ENCODE data around the gene IQCF5.
"Not testable (repeated sequence)": the region's sequence is repeated elsewhere in the genome, so short reads cannot be mapped to it uniquely, and the experiment has no call there.

The IQCF5 gene

DNA sequence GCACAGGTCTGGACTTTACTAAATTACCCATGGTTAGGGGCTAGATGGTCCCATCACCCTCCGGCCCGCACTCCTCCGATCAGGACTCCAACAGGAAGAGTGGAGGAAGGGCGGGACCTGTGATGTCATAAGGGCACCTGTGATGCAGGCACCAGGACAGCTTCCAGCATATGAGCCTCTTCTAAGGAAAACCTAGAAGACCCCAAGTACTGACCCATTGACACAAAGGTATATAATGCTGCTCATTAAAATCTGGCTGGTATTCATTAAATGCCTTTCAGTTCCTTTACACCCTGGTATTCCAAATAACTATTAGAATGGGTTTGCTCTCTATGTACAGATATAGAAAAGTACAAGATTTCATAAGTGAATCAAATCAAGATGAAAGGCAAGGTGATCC is at the start of gene IQCF5:
IQCF5 (minus strand) TSS at position 101 of the 400 bp plus-strand sequence; CDS start at position 31, 70 bp downstream.
- DNase-seq: no peak

- no peak for DNase-seq
Measured at GRCh38 chr3:51921081-51921578, 45.7 kb upstream of the IQCF5 start.

DNA sequence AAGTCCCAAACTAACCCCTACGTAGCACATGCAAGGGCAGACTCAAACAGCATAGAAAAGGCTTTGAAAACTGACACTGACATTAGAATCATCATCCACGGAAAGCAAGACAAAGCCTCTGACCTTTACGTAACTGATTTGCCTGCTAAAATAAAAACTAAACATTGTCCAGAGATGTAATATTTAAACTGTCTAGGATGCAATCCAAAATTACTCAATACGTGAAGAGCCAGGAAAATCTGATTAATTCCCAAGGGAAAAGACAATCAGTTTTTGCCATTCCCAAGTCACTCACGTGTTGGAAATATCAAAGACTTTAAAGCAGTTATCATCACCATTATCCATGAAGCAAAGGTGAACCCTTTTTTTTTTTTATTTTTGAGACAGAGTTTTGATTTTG is 41.0 kb upstream of the IQCF5 start:
- DNase-seq: no peak

- no peak for DNase-seq
Measured at GRCh38 chr3:51908026-51908425, 32.6 kb upstream of the IQCF5 start.

GRCh38 chr3:51904034-51904823 is 28.8 kb upstream of the IQCF5 start:
- no peak for DNase-seq

- DNase-seq: peak; percentile 3
Measured at GRCh38 chr3:51902361-51902760, 27.0 kb upstream of the IQCF5 start.

GRCh38 chr3:51900043-51900442 is 24.6 kb upstream of the IQCF5 start:
- DNase-seq: not testable (repeated sequence)

- no peak for DNase-seq
Measured at GRCh38 chr3:51897391-51897790, 22.0 kb upstream of the IQCF5 start.

DNA sequence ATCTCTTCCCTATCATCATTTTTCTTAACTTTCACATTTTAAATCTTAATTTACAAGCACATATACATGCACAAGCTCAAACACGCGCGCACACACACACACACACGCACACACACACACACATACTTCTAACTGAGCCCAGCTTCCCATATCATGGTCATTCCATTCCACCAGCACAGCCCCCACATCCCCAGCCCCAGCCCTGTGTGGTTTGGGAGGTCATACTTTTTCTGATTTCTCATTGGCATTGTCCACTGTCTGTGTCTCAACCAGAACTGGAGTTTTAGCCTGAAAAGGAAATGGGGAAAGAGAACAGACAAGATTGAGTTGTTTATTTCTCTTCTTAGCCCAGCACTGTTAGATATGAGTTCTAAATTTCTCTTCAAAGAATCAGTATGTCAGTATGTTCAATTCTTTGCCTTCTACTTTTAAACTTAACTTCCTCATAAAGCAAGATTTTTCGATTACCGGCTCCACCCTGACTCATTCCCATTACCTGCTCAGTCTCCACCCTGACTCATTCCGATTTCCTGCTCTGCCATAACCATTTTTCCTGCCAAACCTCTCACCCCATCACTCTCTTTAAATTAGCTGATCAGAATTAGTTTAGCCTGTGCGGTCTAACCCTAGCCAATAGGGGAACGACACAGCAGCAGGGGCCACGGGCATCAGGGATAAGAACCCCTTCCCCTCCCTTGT is 21.4 kb upstream of the IQCF5 start:
- peak; percentile 4 for DNase-seq

- DNase-seq: no peak
Measured at GRCh38 chr3:51894939-51895338, 19.5 kb upstream of the IQCF5 start.

DNA sequence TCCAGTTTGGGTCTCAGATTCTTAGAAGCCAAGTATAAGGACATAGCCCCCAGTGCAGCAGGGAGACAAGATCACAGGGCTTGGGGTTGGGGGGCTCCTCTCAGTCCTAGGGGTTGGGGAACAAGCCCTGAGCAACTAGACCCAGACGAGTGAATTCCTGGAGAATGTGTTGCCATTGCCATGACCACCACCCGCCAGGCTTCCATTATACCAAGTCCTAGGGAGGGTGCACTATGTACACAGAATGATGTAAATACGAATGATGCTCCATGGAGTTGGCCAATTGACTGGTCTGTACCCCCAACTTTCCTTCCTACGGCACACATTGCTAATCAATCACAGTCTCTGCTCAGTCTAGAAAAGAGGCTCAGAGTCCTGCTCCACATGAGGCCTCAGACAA is 19.0 kb upstream of the IQCF5 start:
- DNase-seq: no peak

DNA sequence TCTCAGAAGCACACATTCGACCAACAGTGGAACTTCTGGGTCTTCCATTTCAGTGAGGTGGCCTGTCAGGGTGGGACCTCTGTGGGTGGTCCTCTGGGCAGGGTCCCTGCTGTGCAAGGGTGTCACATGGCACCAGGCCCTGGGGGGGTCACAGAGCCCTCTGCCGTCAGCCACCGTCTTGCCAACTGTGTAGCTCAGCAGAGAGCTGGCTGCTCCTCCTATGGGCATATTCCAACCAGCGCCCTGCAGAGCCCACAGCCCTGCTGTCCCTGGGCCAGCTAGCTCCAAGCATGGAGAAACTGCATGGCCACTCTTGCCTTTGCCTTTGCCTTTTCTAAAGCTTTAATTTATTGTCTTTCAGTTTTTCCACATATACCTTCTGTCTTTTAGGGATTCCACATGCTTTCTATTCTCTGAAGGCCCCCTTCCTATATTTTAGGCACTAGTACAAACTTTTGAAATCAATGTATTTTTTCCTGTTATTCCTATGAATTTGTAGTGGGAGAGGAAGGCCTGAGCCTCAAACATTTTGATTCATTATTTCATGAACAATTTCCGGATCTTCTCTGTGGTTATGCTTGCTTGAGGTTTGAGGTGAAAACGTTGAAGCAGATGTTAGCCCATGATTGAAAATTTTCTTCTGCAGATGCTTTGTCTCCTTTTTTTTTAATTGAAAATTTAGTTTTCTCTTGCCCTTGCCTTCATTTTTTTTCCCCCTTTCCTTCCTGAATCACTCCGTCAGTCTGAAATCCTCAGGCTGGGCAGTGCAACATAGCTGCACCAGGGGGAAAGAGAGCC is 16.0 kb upstream of the IQCF5 start:
- DNase-seq: no peak

- no peak for DNase-seq
Measured at GRCh38 chr3:51888463-51889105, 13.2 kb upstream of the IQCF5 start.

- DNase-seq: no peak
Measured at GRCh38 chr3:51887620-51888019, 12.2 kb upstream of the IQCF5 start.

DNA sequence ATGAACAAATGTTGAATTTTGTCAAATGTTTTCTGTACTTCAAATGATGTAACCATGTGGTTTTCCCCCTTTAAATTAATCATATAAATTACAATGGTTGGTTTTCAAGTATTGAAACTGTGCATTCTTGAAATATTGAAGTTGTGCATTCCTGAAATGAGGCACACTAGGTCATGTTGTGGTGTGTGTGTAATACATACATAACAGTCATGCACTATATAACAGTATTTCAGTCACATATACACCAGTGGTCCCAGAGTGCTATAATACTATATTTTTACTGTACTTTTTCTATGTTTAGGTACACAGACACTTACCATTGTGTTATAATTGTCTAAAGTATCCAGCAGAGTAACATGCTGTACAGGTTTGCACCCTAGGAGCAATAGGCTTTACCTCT is 11.0 kb upstream of the IQCF5 start:
- DNase-seq: no peak

GRCh38 chr3:51879937-51880336 is 4.5 kb upstream of the IQCF5 start:
- DNase-seq: peak; percentile 8

GRCh38 chr3:51876186-51876585 is 785 bp upstream of the IQCF5 start:
- DNase-seq: no peak

DNA sequence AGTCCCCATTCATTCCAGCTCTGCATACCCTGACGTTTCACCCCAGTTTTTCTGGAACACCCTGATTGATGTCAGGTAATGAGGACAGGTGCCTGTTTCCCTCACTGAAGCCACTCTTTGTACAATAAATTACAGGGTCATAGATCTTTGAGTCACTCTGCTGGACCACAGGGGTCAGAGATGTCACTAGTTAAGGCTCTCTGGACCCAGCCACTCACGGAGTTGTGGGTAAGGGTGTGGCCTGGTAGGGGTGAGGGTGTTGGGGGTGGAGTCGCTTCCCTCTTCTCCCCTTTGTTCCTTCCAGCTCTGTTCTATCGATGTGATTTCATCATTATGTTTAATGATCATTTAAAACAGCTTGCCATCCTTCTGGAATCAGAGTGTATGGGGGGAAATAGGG is 512 bp downstream of the IQCF5 start:
- no peak for DNase-seq

DNA sequence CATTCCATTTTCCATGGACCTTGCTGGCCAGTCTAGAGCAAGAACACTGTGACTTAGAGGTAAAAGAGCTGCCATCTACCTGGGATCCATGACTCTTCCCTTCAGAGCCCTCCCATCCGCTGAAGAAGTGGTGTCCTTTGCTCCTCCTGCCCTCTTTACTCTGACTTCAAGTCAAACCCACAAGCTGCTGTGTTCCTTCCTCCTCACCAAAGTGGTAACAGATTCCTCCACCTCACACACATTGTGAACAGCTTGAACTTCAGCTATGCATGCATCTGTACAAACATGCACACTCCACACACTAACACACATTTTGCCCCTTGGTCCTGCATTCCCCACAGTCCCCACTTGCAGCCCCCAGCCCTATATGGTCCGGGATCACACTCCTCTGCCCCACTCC is 990 bp downstream of the IQCF5 start:
- DNase-seq: no peak

- DNase-seq: no peak
Measured at GRCh38 chr3:51873876-51874275, 1.5 kb downstream of the IQCF5 start.

DNA sequence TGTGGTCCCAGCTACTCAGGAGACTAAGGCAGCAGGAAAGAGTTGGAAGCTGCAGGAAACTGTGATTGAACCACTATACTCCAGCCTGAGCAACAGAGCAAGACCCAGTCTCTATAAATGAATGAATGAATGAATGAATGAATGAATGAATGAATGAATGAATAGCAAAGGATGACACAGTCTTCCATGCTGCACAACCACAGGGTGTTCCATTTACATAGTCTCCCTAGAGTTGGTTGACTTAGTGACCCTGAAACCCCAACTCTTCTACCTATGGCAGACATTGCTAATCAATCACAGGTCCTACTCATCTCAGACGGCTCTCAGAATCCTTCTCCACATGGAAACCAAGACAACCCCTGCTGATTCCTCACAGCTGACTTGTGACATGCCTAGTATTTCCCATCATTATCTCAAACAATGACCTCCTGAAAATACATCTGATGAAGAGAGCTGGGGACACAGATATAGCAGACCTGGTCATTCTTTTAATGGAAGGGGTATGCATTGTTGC is 2.1 kb downstream of the IQCF5 start:
- no peak for DNase-seq

GRCh38 chr3:51869304-51869703 is 6.1 kb downstream of the IQCF5 start:
- DNase-seq: no peak

DNA sequence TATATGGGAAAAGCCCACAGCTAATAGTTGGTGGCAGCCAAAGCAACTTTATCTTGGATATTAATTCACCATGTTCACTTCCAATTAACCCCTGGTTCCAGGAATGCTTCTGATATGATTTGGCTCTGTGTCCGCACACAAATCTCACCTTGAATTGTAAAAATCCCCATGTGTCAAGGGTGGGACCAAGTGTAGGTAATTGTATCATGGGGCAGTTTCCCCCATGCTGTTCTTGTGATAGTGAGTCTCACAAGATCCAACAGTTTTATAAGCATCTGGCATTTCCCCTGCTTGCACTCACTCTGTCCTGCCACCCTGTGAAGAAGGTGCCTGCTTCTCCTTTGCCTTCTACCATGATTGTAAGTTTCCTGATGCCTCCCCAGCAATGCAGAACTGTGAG is 6.5 kb downstream of the IQCF5 start:
- not testable (repeated sequence) for DNase-seq

Measured in fibroblast of skin of right biceps (primary cell).